Osteoblast (primary cell): ENCODE results near the gene CIB2. TPM values are rescaled to one million over a fixed set of nuclear protein-coding genes. Genes with fewer than 3 reads are reported as not detected.

Experiments
- DNase-seq: peaks from one replicate; pipeline ENCODE4 v3.0.0; 2011; ENCODE audit warnings: low spot score, mixed read lengths; ENCODE audit not compliant: insufficient read length; ENCODE audit errors: missing footprints
- H2AFZ ChIP-seq: 2 replicates; pipeline ENCODE4 v1.6.0; 2011; ENCODE audit warnings: mild to moderate bottlenecking, low read length
- H3K27ac ChIP-seq: 2 replicates; pipeline ENCODE4 v1.5.1; 2011; ENCODE audit warnings: mild to moderate bottlenecking, low read depth, low read length, moderate library complexity
- H3K27me3 ChIP-seq: 2 replicates; pipeline ENCODE4 v1.6.0; 2012; ENCODE audit warnings: mild to moderate bottlenecking, control low read depth, inconsistent platforms, low read length, moderate library complexity; ENCODE audit not compliant: insufficient read depth
- H3K36me3 ChIP-seq: 2 replicates; pipeline ENCODE4 v1.5.1; 2011; ENCODE audit warnings: mild to moderate bottlenecking, low read length, control low read depth, moderate library complexity; ENCODE audit not compliant: insufficient read depth
- H3K4me1 ChIP-seq: 2 replicates; pipeline ENCODE4 v1.5.1; 2011; ENCODE audit warnings: mild to moderate bottlenecking, low read length, control low read depth, moderate library complexity; ENCODE audit not compliant: insufficient read depth
- H3K4me2 ChIP-seq: 2 replicates; pipeline ENCODE4 v1.6.0; 2011; ENCODE audit warnings: mild to moderate bottlenecking, low read length; ENCODE audit not compliant: insufficient read depth
- H3K4me3 ChIP-seq: fragments of 200-600 bp; sonication (generic); 3 replicates; pipeline ENCODE4 v1.5.1; 2012; ENCODE audit warnings: mild to moderate bottlenecking, low read length, inconsistent platforms; ENCODE audit not compliant: insufficient read depth
- H3K79me2 ChIP-seq: 2 replicates; pipeline ENCODE4 v1.6.0; 2012; ENCODE audit warnings: mild to moderate bottlenecking, low read length, control low read depth, inconsistent platforms; ENCODE audit not compliant: insufficient read depth
- H3K9me3 ChIP-seq: 2 replicates; pipeline ENCODE4 v1.5.1; 2011; ENCODE audit warnings: low read depth, low read length, control low read depth
- H4K20me1 ChIP-seq: 2 replicates; pipeline ENCODE4 v1.6.0; 2012; ENCODE audit warnings: mild to moderate bottlenecking, low read length, control low read depth; ENCODE audit not compliant: insufficient read depth
- total RNA-seq: library from RNA; depleted of rRNA; stranded (reverse); fragments of >200 nt; gene quantifications from 2 replicates; pipeline ENCODE4 v1.2.3, GENCODE V29; 2012
- TF ChIP-seq, protein P1 (sequence below): IDR thresholded peaks from 2 replicates; pipeline ENCODE4 v1.5.1; 2011; ENCODE audit warnings: mild to moderate bottlenecking, low read depth, low read length, moderate library complexity; ENCODE audit errors: extremely low read depth

The CIB2 gene
- total RNA-seq, 1 donor, result 2.2 TPM

DNA sequence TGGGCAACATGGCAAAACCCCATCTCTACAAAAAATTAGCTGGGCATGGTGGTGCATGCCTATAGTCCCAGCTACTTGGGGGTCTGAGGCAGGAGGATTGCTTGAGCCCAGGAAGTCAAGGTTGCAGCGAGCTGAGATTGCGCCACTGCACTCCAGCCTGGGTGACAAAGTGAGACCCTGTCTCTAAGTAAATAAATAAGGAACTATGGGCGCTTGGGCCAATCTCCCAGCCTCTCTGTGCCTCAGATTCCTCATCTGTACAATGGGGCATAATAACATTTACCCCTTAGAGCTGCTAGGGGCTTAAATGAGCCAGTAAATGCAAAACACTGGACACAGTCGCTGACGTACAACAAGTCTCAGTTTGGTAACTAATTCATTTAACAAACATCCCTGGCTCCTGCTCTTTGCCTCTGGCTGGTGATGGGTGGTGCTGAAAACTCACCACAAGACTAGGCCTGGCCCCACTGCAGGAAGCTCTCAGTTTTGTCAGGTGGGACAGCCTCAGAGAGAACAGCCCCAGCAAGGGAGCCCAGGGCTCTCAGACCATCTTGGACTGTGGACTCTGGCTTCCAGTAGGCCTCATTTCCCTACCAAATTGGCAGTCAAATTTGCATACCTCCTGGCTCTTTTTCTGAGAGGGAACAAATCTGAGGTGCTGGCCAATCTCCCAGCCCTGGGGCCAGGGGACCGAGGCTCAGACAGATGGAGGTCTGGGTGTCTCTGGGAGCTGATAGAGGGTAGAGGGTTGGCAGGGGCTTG, 47.4 kb downstream of the CIB2 start:
- Histone ChIP-seq H3K36me3 (no peaks in the 10 kb centered on the region), H3K9me3 (no peaks in the 10 kb centered on the region), H3K4me3 (no peak overlapping the region), H4K20me1 (no peaks in the 10 kb centered on the region), H3K27ac (no peak overlapping the region), H3K4me1 (peaks cover 4% of the 10 kb centered on the region), H3K79me2 (no peaks in the 10 kb centered on the region), H3K27me3 (no peaks in the 10 kb centered on the region), H2AFZ (no peak overlapping the region), H3K4me2 (no peak overlapping the region)
- peak; percentile 73 for DNase-seq
- TF ChIP-seq, protein P1, sequence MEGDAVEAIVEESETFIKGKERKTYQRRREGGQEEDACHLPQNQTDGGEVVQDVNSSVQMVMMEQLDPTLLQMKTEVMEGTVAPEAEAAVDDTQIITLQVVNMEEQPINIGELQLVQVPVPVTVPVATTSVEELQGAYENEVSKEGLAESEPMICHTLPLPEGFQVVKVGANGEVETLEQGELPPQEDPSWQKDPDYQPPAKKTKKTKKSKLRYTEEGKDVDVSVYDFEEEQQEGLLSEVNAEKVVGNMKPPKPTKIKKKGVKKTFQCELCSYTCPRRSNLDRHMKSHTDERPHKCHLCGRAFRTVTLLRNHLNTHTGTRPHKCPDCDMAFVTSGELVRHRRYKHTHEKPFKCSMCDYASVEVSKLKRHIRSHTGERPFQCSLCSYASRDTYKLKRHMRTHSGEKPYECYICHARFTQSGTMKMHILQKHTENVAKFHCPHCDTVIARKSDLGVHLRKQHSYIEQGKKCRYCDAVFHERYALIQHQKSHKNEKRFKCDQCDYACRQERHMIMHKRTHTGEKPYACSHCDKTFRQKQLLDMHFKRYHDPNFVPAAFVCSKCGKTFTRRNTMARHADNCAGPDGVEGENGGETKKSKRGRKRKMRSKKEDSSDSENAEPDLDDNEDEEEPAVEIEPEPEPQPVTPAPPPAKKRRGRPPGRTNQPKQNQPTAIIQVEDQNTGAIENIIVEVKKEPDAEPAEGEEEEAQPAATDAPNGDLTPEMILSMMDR, result no peak

DNA sequence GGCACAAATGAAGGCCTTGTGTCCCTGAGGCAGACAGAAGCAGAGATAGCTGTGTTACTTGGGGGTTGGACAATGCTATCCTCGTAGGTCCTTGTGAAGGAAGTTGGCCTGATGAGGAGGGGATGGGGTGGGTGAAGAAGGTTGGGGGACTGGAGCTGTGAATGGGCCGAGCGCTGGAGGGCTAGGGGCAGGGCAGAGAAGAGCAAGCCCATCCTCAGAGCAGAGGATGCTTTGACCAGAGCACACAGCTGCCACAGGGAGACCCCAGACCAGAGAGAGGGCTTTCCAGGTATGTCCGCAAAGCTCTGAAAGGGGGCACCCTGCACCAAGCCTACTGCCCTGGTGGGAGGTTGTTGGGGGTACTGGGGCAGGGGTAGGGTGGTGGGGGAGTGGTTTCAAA, 48.1 kb downstream of the CIB2 start:
- TF ChIP-seq, protein P1, result no peak
- peaks cover 4% of the 10 kb centered on the region for H3K4me1 ChIP-seq
- no peaks in the 10 kb centered on the region for H3K36me3 ChIP-seq
- H3K27ac ChIP-seq, result no peak overlapping the region
- H3K27me3 ChIP-seq, result no peaks in the 10 kb centered on the region
- no peaks in the 10 kb centered on the region for H3K9me3 ChIP-seq
- no peak overlapping the region for H2AFZ ChIP-seq
- H3K79me2 ChIP-seq, result no peaks in the 10 kb centered on the region
- H4K20me1 ChIP-seq, result no peaks in the 10 kb centered on the region
- no peak overlapping the region for H3K4me3 ChIP-seq
- no peak for DNase-seq
- H3K4me2 ChIP-seq, result no peak overlapping the region

DNA sequence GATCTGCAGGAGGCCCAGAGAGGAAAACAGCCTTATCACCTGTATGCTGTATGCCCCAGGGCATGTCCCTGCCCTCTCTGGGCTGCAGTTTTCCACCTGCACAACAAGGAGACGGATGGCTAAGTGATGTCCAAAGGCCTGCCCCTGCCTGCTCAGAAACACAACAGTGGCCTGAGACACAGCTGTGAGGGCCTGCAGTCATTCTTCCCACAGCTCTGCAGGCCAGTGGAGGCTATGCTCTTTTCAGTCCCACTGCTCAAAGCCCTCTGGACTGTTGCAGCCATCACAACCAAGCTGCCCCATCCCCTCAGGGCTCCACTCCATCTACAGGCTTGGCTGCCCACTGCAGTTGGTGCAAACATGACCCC, 48.5 kb downstream of the CIB2 start:
- Histone ChIP-seq H3K9me3 (no peaks in the 10 kb centered on the region), H3K27me3 (no peaks in the 10 kb centered on the region), H2AFZ (no peak overlapping the region), H3K4me1 (peaks cover 4% of the 10 kb centered on the region), H4K20me1 (no peaks in the 10 kb centered on the region), H3K79me2 (no peaks in the 10 kb centered on the region), H3K4me3 (no peak overlapping the region), H3K4me2 (no peak overlapping the region), H3K36me3 (no peaks in the 10 kb centered on the region), H3K27ac (no peak overlapping the region)
- TF ChIP-seq, protein P1, result no peak
- DNase-seq, result no peak

DNA sequence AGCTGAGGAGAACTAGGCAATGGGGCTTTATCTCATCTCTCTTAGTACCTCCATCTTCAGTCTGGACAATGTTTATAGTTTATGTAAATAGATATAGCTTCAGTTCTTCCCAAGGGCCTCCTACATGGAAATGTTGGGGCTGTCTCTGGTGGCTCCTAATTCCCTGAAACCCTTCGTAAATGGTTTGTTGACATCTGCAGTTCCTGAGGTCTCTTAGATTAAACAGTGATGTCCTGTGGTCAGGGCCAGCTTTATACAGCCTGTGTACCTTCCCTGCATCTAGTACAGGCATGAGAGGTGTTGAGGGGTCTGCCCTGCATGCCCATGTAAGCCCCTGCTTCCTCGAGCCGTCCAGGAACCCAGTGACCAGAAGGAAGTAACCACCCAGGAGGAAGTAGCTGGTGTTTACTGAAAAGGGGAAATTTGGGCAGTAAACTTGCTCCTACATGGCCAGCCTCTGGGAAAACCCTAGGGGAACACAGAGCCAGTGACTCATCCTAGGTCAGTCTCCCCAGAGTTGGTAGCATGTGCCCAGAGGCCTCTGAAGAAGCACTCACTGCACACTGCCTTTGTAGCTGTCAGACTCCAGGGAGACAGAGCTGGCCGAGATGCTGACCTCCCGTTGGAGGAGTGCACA, 49.0 kb downstream of the CIB2 start:
- Histone ChIP-seq H3K4me1 (peaks cover 4% of the 10 kb centered on the region), H3K36me3 (no peaks in the 10 kb centered on the region), H3K9me3 (no peaks in the 10 kb centered on the region), H3K27me3 (no peaks in the 10 kb centered on the region), H3K4me3 (no peak overlapping the region), H3K27ac (no peak overlapping the region), H4K20me1 (no peaks in the 10 kb centered on the region), H3K4me2 (no peak overlapping the region), H2AFZ (peak overlapping the region; percentile 50), H3K79me2 (peaks cover under 1% of the 10 kb centered on the region)
- TF ChIP-seq, protein P1, result no peak
- peak; percentile 81 for DNase-seq
